ENCODE measurements around the gene LOXL1. TPM values are rescaled to one million over a fixed set of nuclear protein-coding genes. Genes with fewer than 3 reads are reported as not detected.

Gene LOXL1
- total RNA-seq, 2 experiments from 2014 or later = 8.8 to 10.5 TPM

Other genes with a start within 250 kb of the LOXL1 start
- 1 to 10 TPM in 1 of 2 experiments, under 1 TPM in 1; 0.71 to 1.8 TPM for gene CD276, start 242.1 kb upstream of the LOXL1 start, total RNA-seq
- not detected for gene INSYN1, start 173.1 kb upstream of the LOXL1 start, total RNA-seq
- gene TBC1D21, start 52.9 kb upstream of the LOXL1 start, total RNA-seq = not detected
- gene STOML1, start 65.8 kb downstream of the LOXL1 start, total RNA-seq = 1 to 10 TPM; 9.4 to 9.5 TPM
- 100 to 1,000 TPM; 118 to 120 TPM for gene PML, start 68.3 kb downstream of the LOXL1 start, total RNA-seq
- gene GOLGA6A, start 156.1 kb downstream of the LOXL1 start, total RNA-seq = under 1 TPM in 1 of 2 experiments, not detected in 1; 0.40 TPM
- gene ISLR2, start 204.1 kb downstream of the LOXL1 start, total RNA-seq = not detected
- not detected for gene ISLR, start 247.2 kb downstream of the LOXL1 start, total RNA-seq